ENCODE data around the gene FTO.

DNA sequence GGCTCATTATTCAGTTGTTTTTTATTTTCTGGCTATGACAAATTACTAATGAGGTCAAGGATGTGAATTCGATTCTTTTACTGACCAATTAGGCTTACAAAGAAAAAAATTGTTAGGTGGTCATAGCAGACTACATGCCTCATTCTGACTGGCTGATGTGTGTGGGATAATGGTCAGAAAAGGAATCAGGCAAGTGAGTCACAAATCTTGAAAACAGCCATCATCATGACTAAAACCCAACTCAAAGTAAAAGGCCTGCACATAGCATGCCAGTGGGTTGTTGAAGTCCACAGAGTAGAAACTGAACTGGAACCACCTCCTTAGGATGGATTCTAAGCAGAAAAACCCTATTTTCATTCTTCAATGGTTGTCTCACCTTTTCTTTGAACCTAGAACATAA lies 8.9 kb upstream of the FTO start:
- TF ChIP-seq, protein P1, sequence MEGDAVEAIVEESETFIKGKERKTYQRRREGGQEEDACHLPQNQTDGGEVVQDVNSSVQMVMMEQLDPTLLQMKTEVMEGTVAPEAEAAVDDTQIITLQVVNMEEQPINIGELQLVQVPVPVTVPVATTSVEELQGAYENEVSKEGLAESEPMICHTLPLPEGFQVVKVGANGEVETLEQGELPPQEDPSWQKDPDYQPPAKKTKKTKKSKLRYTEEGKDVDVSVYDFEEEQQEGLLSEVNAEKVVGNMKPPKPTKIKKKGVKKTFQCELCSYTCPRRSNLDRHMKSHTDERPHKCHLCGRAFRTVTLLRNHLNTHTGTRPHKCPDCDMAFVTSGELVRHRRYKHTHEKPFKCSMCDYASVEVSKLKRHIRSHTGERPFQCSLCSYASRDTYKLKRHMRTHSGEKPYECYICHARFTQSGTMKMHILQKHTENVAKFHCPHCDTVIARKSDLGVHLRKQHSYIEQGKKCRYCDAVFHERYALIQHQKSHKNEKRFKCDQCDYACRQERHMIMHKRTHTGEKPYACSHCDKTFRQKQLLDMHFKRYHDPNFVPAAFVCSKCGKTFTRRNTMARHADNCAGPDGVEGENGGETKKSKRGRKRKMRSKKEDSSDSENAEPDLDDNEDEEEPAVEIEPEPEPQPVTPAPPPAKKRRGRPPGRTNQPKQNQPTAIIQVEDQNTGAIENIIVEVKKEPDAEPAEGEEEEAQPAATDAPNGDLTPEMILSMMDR (IDR thresholded peaks at IDR 0.05): no peak
- TF ChIP-seq POLR2A (IDR thresholded peaks at IDR 0.05) (no peak), POLR2AphosphoS5 (IDR thresholded peaks at IDR 0.05) (no peak)
